ENCODE results near the gene ID1. TPM values are rescaled to one million over a fixed set of nuclear protein-coding genes. Genes with fewer than 3 reads are reported as not detected.
A peak's percentile ranks its signal among the peaks of the same experiment; 100 is the strongest.

ID1 gene
- total and polyA plus RNA-seq, 2 of the 13 experiments (the other 11 are each of a cell fraction or from before 2014, with no cell fraction given), result 320 to 419 TPM

GRCh38 chr20:31594002-31594557 is 11.0 kb upstream of the ID1 start (continued):
- TF ChIP-seq EP300 (IDR thresholded peaks at IDR 0.05; ENCODE audit: low read depth in 2 of 2, low read length in 2 of 2), result no peak
- no peak for TF ChIP-seq EP300 (CRISPR knock-in tag; IDR thresholded peaks at IDR 0.05; ENCODE audit: borderline replicate concordance)
- no peak for TF ChIP-seq HOMEZ (CRISPR knock-in tag; IDR thresholded peaks at IDR 0.05; ENCODE audit: low read depth)
- no peak for TF ChIP-seq MTA1 (CRISPR knock-in tag; IDR thresholded peaks at IDR 0.05; ENCODE audit: borderline replicate concordance)
- TF ChIP-seq ZMYM2 (CRISPR knock-in tag; IDR thresholded peaks at IDR 0.05), result peak; percentile 60; the same call in 1 of the 2 replicates
- no peak for TF ChIP-seq ZBTB7B (CRISPR knock-in tag; IDR thresholded peaks at IDR 0.05)
- no peak for TF ChIP-seq ZBTB14 (CRISPR knock-in tag; IDR thresholded peaks at IDR 0.05)
- TF ChIP-seq KAT8 (CRISPR knock-in tag; IDR thresholded peaks at IDR 0.05), result no peak
- no peak for TF ChIP-seq ZNF580 (CRISPR knock-in tag; IDR thresholded peaks at IDR 0.05; ENCODE audit: borderline replicate concordance, low read depth)
- TF ChIP-seq HDAC1 (CRISPR knock-in tag; IDR thresholded peaks at IDR 0.05), result no peak
- TF ChIP-seq RFX3 (CRISPR knock-in tag; IDR thresholded peaks at IDR 0.05), result no peak
- no peak for TF ChIP-seq NKX3-1 (CRISPR knock-in tag; IDR thresholded peaks at IDR 0.05)
- peak; percentile 59 for TF ChIP-seq ZNF781 (CRISPR knock-in tag; IDR thresholded peaks at IDR 0.05; ENCODE audit: borderline replicate concordance, not compliant biosample characterization)
- TF ChIP-seq SRSF4 (IDR thresholded peaks at IDR 0.05; ENCODE audit: low read depth, low read length, poor library complexity, severe bottlenecking), result no peak
- TF ChIP-seq IKZF5 (CRISPR knock-in tag; IDR thresholded peaks at IDR 0.05), result no peak
- TF ChIP-seq ATF2 (CRISPR knock-in tag; IDR thresholded peaks at IDR 0.05), result no peak
- TF ChIP-seq ZEB1 (IDR thresholded peaks at IDR 0.05; ENCODE audit: insufficient replicate concordance, low read depth), result no peak
- TF ChIP-seq ZNF609 (CRISPR knock-in tag; IDR thresholded peaks at IDR 0.05; ENCODE audit: borderline replicate concordance), result peak; percentile 50; the same call in 1 of the 2 replicates

All from HepG2 (cell line).